Right kidney (tissue), 1 donor: ENCODE results near the gene HDAC4.

Source experiments
- DNase-seq: peaks from one replicate; pipeline ENCODE4 v3.0.0-alpha.2; 2016

Gene HDAC4

DNA sequence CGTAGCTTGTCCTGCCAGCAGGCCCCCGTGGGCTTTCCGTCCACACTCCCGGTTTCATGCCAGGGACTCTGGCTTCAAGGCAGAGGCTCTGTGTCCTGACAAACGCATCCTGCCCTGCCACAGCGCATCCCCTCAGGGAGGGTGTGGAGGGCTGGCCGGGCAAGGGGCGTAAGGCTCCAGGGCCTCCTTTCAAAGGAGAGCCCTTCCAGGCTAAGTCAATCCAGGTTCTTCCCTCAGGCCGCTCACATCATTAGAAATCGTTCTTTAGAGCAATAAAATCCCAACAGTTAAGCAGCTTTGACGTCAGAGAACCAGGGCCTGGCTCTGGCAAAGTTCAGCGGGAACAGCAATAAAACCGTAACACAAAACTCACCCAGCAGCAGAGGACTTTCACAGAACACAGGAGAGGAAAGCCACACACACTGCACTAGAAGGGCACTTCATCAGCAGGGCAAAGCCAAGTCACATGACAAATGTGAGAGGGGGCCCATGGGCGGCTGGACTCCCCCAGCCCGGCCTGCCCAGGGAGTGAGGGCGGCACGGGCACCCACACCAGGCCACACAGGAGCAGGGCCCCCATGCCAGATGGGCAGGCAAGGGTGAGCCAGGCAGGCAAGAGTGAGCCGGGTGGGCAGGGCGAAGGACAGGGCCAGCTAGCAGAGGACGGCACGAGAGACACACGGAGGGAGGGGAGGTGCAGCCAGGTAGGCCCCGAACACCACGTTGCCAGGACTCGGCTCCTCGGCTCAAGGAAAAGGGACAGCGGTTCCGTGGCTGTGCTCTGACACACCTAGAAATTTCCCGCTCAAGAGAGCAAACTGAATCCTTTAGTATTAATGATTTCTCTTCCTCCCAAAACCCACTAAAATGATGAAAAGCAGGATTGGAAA, 52.0 kb downstream of the HDAC4 start:
- DNase-seq: peak; percentile 28

DNA sequence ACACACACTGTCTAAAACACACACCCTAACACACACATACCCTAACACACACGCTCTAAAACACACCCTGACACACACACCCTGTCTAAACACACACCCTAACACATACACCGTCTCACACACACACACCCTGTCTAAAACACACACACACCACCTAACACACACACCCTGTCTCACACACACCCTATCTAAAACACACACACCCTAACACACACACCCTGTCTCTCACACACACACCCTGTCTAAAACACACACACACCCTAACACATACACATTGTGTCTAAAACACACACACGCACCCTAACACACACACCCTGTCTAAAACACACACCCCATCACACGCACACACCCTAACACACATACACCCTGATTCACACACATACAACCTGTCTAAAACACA, 54.1 kb downstream of the HDAC4 start:
- DNase-seq: no peak

DNA sequence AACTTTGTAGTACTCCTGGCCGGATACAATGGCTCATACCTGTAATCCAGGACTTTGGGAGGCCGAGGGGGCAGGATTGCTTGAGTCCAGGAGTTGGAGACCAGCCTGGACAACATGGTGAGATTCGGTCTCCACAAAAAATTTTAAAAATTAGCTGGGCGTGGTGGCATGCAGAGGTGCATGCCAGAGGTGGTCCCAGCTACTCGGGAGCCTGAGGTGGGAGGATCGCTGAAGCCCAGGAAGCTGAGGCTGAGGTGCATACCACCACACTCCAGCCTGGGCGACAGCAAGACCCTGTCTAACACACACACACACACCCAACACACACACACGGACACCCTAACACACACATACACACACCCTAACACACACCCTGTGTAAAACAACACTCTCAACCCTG, 55.6 kb downstream of the HDAC4 start:
- no peak for DNase-seq

DNA sequence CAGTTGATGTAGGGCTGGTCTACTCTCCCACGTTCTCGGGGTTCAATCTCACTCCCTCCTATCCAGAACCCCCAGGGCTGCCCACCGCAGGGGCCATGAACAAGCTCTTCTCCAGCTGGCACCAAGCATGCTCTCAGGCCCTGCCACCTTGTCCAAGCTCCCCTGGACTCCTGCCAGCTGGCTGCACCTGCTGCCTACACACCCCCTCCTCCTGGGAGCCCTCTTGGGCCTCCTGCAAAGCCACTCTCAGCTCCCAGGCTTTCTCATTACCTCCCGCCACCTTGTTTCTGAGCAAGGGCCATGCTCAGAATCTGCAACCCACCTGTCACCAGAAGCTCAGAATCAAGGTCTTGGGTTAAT, 56.0 kb downstream of the HDAC4 start:
- no peak for DNase-seq

DNA sequence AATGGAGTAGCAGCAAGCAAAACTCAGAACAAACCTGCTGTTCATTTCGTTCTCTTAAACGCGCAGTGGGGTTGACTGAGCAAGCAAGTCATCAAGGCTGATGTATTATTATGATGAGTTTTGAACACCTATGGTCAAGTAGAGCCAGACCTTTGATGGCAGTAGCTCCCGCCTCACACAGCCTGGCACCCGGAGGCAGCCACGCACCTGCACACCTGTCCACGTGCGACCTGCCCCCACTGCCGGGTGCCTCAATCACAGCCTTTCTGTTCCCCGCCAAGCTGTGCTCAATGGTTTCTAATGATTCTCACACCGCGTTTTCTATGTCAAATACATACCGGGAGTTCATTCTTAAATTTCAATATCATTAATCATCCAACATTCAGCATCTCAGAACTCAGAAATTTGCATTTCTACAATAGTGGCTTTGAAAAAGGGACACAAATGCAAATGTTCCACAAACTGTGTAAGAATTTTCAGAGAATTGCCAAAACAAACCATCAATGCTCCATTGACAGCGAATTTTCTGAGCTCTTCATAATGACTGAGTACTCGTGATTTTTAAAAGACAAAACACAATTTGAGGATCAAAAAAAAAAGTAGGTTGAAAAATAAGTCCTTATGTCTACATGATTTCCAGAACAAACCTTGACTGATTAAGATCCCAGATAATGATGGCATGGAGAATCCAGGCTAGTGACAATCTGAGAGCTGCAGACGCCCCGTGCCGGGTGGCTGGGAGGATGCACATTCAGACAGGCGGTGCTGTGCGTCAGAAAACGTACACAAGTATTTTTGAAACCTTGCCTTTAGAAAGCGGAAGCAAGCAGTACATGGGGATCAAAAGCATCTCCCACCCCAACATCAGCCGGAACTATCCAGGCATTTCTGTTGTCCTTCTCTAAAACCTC, 56.6 kb downstream of the HDAC4 start:
- no peak for DNase-seq

DNA sequence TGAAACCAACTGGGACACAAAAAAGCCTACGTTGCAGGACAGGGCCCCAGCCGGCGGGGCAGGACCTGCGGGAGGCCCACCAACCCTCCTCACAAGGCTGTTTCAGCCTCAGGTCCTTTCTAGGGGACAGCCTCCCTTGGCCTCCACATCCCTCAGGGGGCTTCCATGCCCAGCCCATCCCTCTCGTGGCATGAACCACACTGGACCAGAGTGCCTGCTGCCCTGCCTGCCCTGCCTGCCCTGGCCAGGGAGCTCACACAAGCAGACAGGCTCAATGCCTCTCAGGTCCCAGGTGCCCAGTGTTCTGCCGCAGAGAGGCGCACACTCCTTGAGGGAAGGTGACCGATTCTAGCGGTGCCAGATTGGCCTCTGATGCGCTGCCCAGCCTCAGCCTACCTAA, 57.4 kb downstream of the HDAC4 start:
- DNase-seq: no peak

DNA sequence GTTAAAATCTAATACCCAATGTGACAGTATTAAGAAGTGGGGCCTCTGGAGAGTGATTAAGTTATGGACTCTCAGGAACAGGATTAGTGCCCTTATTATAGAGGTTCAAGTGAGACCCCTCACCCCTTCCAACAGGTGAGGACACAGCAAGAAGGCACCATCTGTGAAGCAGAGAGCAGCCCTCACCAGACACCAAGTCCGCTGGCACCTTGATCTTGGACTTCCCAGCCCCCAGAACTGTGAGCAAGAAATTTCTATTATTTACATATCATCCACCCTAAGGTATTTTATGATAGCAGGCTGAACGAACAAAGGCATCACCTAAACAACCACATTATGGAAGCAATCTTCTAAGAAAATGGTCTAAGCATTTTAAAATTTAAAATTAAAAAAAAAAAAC, 59.0 kb downstream of the HDAC4 start:
- no peak for DNase-seq

DNA sequence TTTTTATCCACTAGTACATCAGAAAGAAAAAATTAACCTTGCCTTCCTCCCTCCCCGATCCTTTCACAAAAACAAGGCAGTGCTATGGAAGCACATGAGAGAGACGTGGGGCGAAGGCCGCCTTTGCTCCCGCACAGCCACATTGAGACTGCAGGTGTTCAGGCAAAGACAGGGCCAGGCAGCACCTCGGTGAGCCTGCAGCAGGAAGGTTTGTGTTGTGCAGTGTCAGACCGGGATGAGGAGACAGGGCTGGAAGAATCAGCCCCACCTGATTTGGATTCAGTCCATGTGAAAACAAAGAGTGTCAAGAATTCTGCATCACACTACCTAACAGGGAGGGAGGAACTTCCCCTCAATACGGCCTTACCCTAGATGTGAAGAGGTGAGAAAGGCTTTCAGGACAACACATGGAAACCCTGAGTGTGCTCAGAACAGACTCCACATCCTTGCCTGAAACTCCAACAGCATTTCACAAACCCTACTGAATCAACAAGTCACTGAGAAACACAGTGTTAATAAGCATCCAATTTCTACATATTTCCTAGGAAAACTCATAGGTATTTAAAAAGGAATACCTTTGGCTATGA, 59.6 kb downstream of the HDAC4 start:
- no peak for DNase-seq

DNA sequence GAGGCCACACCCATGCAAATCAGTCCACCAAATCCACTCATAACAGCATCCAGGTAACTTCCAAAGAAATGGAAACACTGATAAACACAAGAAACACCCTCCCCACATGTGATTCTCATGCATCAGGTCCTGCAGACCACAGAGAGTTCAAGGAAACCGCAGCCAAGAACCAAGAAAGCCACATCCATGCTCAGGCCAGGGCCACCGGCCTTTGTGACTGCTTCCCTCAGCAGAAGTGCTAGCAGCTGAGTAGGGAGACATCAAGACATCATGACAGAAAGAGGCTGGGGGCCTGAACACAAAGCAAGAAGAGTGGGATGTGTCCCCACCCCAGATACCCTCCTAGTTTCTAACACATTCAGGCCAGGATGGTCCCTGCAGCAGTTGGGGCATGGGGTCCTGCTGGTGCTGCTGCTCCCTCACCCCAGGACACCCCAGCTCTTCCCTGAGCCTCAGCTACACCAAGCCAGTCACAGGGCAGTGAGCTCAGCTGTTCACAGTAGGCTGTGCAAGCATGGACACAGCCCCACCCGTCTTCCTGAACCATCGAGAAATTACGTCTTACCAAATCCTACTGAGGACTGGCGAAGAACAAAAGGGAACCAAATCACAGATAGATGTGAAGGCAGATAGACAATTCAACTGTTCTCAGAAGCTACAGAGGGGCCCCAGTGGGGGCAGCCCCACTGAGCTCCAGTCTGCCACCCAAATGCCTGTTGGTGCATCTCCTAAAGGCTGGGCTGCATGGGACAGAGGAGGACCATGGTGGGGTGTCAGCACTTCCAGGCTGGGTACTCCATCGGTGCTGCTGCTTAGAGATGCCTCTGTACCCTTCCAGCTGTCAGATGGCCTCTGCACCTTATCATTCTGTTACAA, 60.9 kb downstream of the HDAC4 start:
- DNase-seq: no peak

DNA sequence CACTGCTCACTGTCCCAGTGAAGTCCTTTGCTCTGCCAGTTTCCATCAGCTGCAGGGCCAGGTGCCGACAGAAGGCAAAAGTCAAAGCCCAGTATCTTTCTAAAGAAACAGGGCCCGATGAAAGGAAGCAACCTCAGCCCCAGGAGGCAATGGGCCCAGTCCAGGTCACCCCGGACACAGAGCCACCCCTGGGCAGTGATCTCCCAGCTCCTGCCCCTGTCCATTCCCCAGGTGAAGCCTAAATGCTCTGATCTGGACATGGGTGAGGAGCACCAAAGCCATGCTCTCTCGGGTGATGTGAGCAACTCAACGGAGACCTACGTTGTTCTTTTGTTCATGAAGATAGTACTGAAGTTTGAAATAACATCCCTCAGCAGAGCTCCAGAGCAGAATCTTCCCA, 61.6 kb downstream of the HDAC4 start:
- DNase-seq: no peak

DNA sequence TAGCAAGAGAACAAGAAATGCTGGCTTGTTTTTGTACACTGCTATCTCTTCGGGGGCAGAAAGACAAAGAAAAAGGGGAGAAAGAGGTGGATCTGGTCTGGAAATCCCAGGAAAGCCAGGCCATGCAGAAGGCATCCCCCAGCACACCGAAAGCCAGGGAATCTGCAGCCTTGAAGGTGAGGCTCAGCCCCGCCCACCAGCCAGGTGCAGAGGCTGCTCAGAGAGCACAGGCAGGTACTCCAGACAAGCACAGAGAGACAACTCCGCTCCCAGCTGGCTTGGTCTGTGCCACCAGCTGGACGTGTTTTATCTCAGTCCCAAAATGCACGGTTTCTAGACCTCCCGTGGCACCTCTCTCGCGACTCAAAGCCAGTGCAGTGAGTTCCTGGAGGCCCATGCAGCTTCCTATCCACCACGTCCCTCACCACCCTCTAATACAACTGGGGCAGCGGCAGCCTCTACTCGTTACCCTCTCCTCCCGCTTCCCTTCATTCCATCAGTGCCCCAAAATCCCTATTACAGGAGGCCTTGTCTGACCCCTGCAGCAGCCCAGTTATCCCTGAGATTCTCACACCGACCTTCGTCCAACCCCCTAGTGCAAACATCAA, 62.8 kb downstream of the HDAC4 start:
- DNase-seq: no peak

DNA sequence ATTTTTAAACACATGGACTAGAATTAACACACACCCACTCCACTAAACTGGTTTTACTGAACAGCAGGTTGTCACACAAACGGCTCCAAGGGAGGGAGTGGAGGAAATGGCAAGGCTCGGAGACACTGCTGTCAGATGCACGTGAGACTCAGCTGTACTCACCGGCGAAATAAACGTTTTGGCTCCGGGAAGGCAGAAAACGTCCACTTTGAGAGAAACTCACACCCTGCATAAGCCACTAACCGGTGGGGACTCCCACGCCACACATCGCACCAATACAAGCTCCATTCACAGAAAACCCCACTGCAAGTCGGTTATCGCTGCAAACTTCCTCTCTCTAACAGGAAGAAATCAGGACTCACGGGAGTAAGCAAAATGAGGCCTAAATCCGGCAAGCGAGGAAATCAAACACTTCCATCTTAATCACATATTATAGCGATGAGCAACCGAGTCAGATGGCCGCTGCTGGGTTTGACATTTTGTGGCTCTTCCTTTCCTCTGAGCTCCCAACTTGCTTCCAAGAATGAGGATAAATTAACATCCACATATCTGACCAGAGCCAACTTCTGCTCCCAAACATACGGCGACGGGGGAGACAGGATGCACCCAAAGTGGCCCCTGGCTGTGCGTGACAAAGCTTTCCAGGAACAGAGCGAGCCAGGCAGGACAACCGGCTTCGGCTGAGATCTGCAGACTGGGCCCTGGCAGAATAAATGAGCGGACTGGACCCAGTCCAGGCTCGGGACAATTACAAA, 63.5 kb downstream of the HDAC4 start:
- no peak for DNase-seq

DNA sequence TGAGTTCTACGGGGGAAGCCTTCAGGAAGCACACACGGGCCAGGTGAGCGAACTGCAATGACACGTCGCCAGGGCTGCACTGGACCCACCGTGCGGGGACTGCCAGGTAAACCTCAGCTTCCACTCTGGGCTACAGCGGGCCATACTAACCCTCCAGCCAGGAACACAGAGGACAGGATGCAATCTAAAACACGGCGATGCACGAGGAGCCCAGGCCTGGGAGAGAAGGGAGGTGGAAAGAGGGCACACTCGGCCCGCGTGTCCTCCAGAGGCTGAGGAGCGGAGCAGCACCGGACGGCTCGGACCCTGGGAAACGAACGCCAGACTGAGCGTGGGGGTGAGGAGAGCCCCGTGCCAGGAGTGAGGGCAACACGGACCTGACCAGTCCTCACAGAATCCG, 69.3 kb downstream of the HDAC4 start:
- DNase-seq: no peak

DNA sequence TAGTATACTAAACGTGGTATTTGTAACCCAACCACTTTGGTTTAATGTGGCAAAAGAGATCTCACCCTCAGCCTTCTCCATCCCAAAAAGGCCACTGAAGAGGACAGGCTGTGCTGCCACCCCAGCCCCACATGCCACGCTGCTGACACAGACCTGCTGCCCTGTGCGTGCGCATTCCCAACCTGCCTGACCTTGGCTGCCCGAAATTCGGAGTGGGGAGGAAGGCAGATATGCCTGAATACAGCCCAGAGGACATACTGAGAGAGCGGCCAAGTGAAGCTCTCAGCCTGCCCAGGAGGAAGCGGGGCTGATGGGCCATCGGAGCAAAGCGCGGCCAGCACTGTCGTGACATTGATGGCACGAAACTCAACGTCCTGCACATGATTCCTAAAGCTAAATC, 70.0 kb downstream of the HDAC4 start:
- no peak for DNase-seq

DNA sequence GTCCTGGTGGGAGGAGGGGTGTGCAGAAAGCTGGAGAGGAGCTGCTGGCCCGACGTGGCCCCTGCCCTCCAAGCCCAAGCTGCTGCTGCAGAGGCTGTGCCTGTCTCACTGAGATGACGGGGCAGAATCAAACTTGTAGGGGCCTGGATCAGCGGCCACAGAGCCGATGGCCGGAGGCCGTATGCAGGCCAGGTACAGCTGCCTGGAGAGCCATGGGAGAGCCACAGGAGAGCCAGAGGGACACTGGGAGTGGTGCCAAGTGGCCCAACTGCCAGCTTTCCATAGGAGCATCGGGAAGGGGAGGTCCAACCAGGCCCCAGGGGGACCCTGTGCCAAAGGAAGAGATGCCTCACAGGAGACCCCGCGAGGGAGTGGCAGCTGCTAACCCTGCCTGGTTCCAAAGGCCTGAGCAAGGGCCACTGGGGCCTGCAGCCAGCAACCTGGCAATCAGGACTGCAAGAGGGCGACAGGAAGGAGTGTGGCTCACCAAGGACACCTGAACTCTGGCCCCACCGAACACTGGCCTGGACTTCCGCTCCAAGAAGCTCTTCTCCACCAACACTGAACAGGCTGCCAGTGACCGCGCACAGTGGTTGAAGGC, 70.7 kb downstream of the HDAC4 start:
- DNase-seq: no peak

DNA sequence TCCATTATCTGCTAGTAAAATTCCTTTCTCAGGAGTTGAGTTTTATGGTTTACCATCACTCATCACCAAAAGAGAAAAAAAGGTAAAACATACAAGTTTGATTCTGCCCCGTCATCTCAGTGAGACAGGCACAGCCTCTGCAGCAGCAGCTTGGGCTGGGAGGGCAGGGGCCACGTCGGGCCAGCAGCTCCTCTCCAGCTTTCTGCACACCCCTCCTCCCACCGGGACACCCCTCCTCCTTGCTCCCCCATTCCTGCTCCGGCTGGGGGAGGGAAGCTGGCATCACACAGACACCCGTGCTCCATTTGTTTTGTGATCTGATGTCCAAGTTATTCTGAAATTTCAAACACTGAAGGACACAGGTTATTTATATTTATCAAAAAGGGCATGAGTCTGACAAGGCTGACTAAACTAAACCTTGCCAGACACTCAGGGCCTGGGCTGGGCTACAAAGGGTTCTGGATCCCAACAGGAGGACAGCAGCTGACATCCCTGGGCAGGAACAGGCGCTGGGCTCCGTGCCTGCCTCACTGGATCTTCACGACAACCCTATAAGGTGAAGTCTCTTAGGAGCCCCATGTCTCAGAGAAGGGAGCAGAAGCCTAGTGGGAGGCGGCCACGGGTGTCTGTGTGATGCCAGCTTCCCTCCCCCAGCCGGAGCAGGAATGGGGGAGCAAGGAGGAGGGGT, 71.4 kb downstream of the HDAC4 start:
- DNase-seq: no peak

DNA sequence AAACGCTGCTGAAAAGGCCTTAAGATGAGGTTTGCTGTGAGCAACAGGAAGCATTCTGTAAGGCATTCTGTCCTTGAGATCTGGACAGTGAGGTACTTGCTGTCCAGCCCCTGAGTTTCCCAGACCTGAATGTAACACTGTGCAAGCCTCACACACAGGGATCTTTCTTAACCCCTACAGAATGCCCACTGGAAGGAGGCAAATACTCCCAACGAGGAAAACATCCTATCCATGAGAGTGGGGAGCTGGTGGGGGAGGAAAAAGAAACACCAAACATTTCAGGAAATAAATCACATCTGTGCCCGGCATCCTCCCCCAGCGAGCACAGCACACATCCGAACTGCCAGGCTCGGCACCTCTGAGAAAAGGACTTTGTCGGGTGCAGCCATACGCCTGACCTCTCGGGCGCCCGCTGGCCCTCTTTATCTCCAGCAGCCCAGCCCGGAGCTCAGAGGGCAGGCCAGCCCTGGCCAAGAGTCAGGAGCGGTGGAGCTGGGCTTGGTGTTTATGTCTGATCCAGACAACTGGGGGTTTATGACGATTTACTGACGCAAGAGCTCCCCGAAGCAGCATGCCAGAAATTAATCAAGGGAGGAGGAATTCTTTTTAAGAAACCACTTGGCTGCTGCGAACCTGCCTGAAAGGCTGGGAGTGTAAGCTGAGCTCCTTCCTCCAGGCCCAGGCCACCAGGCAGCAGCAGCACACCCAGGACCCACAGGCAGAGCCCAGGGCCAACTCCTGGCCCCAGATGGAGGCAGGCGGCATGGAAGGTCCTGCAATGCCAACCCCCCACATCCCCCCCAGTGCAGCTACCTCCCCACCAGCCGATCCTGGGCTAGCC, 72.2 kb downstream of the HDAC4 start:
- DNase-seq: peak; percentile 66

DNA sequence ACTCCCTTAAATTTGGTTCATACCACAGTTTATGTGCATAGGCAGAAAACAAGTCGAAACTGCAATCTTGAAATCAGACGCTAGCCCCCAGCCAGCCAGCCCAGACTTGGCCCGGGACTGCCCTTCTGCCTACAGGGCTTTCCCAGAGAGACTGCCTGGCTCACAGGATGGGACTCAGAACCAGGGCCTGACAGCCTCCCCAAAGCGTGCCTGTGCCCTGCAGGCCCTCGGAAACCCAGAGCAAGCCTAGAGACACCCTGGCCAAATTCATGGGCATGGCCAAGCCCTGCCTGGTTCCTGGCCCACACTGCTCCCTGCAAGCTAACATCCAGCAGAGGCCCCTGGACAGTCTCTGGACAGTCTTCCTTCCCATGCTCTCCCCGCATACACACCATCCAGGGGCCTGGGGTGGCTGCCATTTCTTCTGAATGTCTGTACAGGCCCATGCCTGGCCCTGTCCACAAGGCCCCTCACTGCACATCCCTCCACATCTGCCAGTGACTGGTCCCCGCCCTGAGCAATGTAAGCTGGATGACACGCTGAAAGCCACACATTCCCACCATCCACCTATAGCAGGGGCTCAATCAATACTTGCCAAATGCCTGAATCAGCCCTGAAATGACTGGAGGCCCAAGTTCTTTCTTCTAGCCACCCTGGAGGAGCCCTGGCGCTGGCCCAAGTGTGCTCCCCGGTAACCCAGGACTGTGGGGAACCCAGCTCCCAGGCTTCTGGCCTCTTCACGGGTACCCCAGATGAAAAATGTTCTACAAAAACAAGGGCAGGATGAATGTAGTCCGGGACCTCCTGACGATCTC, 73.1 kb downstream of the HDAC4 start:
- DNase-seq: no peak
